ENCODE results near the gene PPM1L.

GRCh38 chr3:161084277-161084676, 328.2 kb downstream of the PPM1L start:
- TF ChIP-seq, protein P1, sequence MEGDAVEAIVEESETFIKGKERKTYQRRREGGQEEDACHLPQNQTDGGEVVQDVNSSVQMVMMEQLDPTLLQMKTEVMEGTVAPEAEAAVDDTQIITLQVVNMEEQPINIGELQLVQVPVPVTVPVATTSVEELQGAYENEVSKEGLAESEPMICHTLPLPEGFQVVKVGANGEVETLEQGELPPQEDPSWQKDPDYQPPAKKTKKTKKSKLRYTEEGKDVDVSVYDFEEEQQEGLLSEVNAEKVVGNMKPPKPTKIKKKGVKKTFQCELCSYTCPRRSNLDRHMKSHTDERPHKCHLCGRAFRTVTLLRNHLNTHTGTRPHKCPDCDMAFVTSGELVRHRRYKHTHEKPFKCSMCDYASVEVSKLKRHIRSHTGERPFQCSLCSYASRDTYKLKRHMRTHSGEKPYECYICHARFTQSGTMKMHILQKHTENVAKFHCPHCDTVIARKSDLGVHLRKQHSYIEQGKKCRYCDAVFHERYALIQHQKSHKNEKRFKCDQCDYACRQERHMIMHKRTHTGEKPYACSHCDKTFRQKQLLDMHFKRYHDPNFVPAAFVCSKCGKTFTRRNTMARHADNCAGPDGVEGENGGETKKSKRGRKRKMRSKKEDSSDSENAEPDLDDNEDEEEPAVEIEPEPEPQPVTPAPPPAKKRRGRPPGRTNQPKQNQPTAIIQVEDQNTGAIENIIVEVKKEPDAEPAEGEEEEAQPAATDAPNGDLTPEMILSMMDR (IDR thresholded peaks at IDR 0.05; ENCODE audit: borderline replicate concordance, extremely low read depth, low read length, poor library complexity, severe bottlenecking): no peak
- no peak for TF ChIP-seq EZH2 (IDR thresholded peaks at IDR 0.05; ENCODE audit: borderline replicate concordance, low read depth, low read length, severe bottlenecking)
